Osteoblast (primary cell): ENCODE data around the gene ITPR3. TPM values are rescaled to one million over a fixed set of nuclear protein-coding genes. Genes with fewer than 3 reads are reported as not detected.

Experiments used
- DNase-seq: peaks from one replicate; pipeline ENCODE4 v3.0.0; 2011; ENCODE audit warnings: low spot score, mixed read lengths; ENCODE audit not compliant: insufficient read length; ENCODE audit errors: missing footprints
- H2AFZ ChIP-seq: 2 replicates; pipeline ENCODE4 v1.6.0; 2011; ENCODE audit warnings: mild to moderate bottlenecking, low read length
- H3K27ac ChIP-seq: 2 replicates; pipeline ENCODE4 v1.5.1; 2011; ENCODE audit warnings: mild to moderate bottlenecking, low read depth, low read length, moderate library complexity
- H3K27me3 ChIP-seq: 2 replicates; pipeline ENCODE4 v1.6.0; 2012; ENCODE audit warnings: mild to moderate bottlenecking, control low read depth, inconsistent platforms, low read length, moderate library complexity; ENCODE audit not compliant: insufficient read depth
- H3K36me3 ChIP-seq: 2 replicates; pipeline ENCODE4 v1.5.1; 2011; ENCODE audit warnings: mild to moderate bottlenecking, low read length, control low read depth, moderate library complexity; ENCODE audit not compliant: insufficient read depth
- H3K4me1 ChIP-seq: 2 replicates; pipeline ENCODE4 v1.5.1; 2011; ENCODE audit warnings: mild to moderate bottlenecking, low read length, control low read depth, moderate library complexity; ENCODE audit not compliant: insufficient read depth
- H3K4me2 ChIP-seq: 2 replicates; pipeline ENCODE4 v1.6.0; 2011; ENCODE audit warnings: mild to moderate bottlenecking, low read length; ENCODE audit not compliant: insufficient read depth
- H3K4me3 ChIP-seq: fragments of 200-600 bp; sonication (generic); 3 replicates; pipeline ENCODE4 v1.5.1; 2012; ENCODE audit warnings: mild to moderate bottlenecking, low read length, inconsistent platforms; ENCODE audit not compliant: insufficient read depth
- H3K79me2 ChIP-seq: 2 replicates; pipeline ENCODE4 v1.6.0; 2012; ENCODE audit warnings: mild to moderate bottlenecking, low read length, control low read depth, inconsistent platforms; ENCODE audit not compliant: insufficient read depth
- H3K9me3 ChIP-seq: 2 replicates; pipeline ENCODE4 v1.5.1; 2011; ENCODE audit warnings: low read depth, low read length, control low read depth
- H4K20me1 ChIP-seq: 2 replicates; pipeline ENCODE4 v1.6.0; 2012; ENCODE audit warnings: mild to moderate bottlenecking, low read length, control low read depth; ENCODE audit not compliant: insufficient read depth
- CTCF ChIP-seq: IDR thresholded peaks from 2 replicates; pipeline ENCODE4 v1.5.1; 2011; ENCODE audit warnings: mild to moderate bottlenecking, low read depth, low read length, moderate library complexity; ENCODE audit errors: extremely low read depth
- total RNA-seq: library from RNA; depleted of rRNA; stranded (reverse); fragments of >200 nt; gene quantifications from 2 replicates; pipeline ENCODE4 v1.2.3, GENCODE V29; 2012

ITPR3 gene
- total RNA-seq, 1 donor = 46.7 TPM

GRCh38 chr6:33727126-33727525 is 106.0 kb downstream of the ITPR3 start:
- H3K4me2 ChIP-seq = no peak overlapping the region
- H3K4me1 ChIP-seq = no peaks in the 10 kb centered on the region
- no peak for TF ChIP-seq CTCF
- H3K27ac ChIP-seq = no peak overlapping the region
- no peaks in the 10 kb centered on the region for H3K36me3 ChIP-seq
- peaks cover 23% of the 10 kb centered on the region for H3K27me3 ChIP-seq
- no peak for DNase-seq
- no peak overlapping the region for H2AFZ ChIP-seq
- no peaks in the 10 kb centered on the region for H3K9me3 ChIP-seq
- no peaks in the 10 kb centered on the region for H3K79me2 ChIP-seq
- H3K4me3 ChIP-seq = no peak overlapping the region
- no peaks in the 10 kb centered on the region for H4K20me1 ChIP-seq

GRCh38 chr6:33727932-33728331 is 106.8 kb downstream of the ITPR3 start:
- no peaks in the 10 kb centered on the region for H3K79me2 ChIP-seq
- H3K9me3 ChIP-seq = no peaks in the 10 kb centered on the region
- H3K4me3 ChIP-seq = no peak overlapping the region
- H3K36me3 ChIP-seq = no peaks in the 10 kb centered on the region
- no peak overlapping the region for H3K27ac ChIP-seq
- H3K4me2 ChIP-seq = no peak overlapping the region
- no peak overlapping the region for H2AFZ ChIP-seq
- TF ChIP-seq CTCF = no peak
- no peaks in the 10 kb centered on the region for H4K20me1 ChIP-seq
- peaks cover 19% of the 10 kb centered on the region for H3K27me3 ChIP-seq
- no peaks in the 10 kb centered on the region for H3K4me1 ChIP-seq
- no peak for DNase-seq

GRCh38 chr6:33728438-33728837 is 107.3 kb downstream of the ITPR3 start:
- Histone ChIP-seq H3K4me3 (no peak overlapping the region), H3K36me3 (no peaks in the 10 kb centered on the region), H3K79me2 (no peaks in the 10 kb centered on the region), H4K20me1 (no peaks in the 10 kb centered on the region), H2AFZ (no peak overlapping the region), H3K4me2 (no peak overlapping the region), H3K9me3 (no peaks in the 10 kb centered on the region), H3K27me3 (peaks cover 18% of the 10 kb centered on the region), H3K27ac (no peak overlapping the region), H3K4me1 (no peaks in the 10 kb centered on the region)
- no peak for DNase-seq
- TF ChIP-seq CTCF = no peak

- H3K9me3 ChIP-seq = no peaks in the 10 kb centered on the region
- H3K27ac ChIP-seq = no peak overlapping the region
- peaks cover 11% of the 10 kb centered on the region for H3K27me3 ChIP-seq
- H3K36me3 ChIP-seq = no peaks in the 10 kb centered on the region
- no peak for DNase-seq
- no peak overlapping the region for H3K4me2 ChIP-seq
- H3K79me2 ChIP-seq = no peaks in the 10 kb centered on the region
- no peaks in the 10 kb centered on the region for H3K4me1 ChIP-seq
- H2AFZ ChIP-seq = no peak overlapping the region
- no peaks in the 10 kb centered on the region for H4K20me1 ChIP-seq
- no peak for TF ChIP-seq CTCF
- H3K4me3 ChIP-seq = no peak overlapping the region
Measured at GRCh38 chr6:33729059-33729458, 107.9 kb downstream of the ITPR3 start.
